Right atrium auricular region (tissue), 2 donors: ENCODE measurements around the gene TAOK2. TPM values are rescaled to one million over a fixed set of nuclear protein-coding genes. Genes with fewer than 3 reads are reported as not detected.
"Not testable (repeated sequence)": the region's sequence is repeated elsewhere in the genome, so short reads cannot be mapped to it uniquely, and the experiment has no call there.

Source experiments
- DNase-seq: peaks from one replicate; pipeline ENCODE4 v3.0.0-alpha.2; 2019; ENCODE audit warnings: low spot score
- H3K27ac ChIP-seq, 2 donors: fragments of 200-600 bp; sonication (generic); 1 replicate in 1 of 2; 2 replicates in 1 of 2; pipeline ENCODE4 v1.5.1; 2016 to 2019
- H3K27me3 ChIP-seq, 2 donors: fragments of 200-600 bp; sonication (generic); one replicate each; pipeline versions ENCODE4 v1.5.1 to v1.6.0; 2017 to 2019
- H3K36me3 ChIP-seq: fragments of 200-600 bp; sonication (generic); one replicate; pipeline ENCODE4 v1.5.1; 2016
- H3K4me1 ChIP-seq, 2 donors: fragments of 200-600 bp; sonication (generic); one replicate each; pipeline versions ENCODE4 v1.5.1 to v1.6.0; 2017 to 2019
- H3K4me3 ChIP-seq, 2 donors: fragments of 200-600 bp; sonication (generic); 1 replicate in 1 of 2; 2 replicates in 1 of 2; pipeline ENCODE4 v1.5.1; 2017 to 2019; ENCODE audit warnings: mild to moderate bottlenecking in 1 of 2, moderate library complexity in 1 of 2
- H3K9me3 ChIP-seq, 2 donors: fragments of 200-600 bp; sonication (generic); one replicate each; pipeline ENCODE4 v1.5.1; 2019
- total RNA-seq, 2 donors: library from RNA; depleted of rRNA; stranded (reverse); fragments of >200 nt; gene quantifications; one replicate each; pipeline ENCODE4 v1.1.0, GENCODE V29; 2016
- TF ChIP-seq, protein P1 (sequence below), 2 donors: fragments of 200-600 bp; sonication (generic); IDR thresholded peaks; one replicate each; pipeline ENCODE4 v1.5.1; 2019; ENCODE audit warnings: antibody characterized with exemption in 2 of 2

Gene TAOK2
- total RNA-seq, 2 donors from 2014 or later = 29.1 to 36.7 TPM

DNA sequence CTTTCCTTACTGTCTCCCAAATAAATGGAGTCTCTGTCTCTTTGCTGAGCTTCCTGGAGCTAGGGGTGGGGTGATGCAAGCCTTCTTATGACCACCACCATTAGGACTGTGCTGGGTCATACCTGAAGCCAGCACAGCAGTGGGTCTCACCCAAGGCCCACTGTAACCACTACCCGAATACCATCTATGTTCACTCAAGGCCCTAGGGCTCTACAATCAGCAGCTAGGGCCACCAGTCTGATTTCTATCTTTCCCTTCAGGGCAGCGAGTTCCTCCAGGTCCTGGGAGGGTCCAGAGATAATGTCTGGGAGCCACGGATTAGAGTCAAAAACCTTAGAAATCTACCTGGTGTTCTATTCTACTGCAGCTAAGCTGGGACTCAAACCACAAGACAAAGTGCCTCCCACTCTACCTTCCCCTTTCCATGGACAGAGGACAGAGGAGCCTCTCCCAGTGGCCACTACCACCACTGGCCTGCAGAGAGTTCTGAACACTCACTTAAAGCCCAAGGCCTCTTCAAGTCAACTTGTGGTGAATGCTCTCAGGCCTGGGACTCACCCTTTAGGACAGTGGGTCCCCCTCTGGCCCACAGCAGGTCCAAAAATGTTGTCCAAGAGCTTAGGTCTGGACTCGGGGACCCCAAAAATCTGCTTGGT is 22.7 kb upstream of the TAOK2 start:
- Histone ChIP-seq H3K4me3 (no peak overlapping the region), H3K27me3 (no peaks in the 10 kb centered on the region), H3K27ac (no peak overlapping the region), H3K9me3 (no peaks in the 10 kb centered on the region), H3K36me3 (no peaks in the 10 kb centered on the region), H3K4me1 (no peaks in the 10 kb centered on the region)
- DNase-seq = no peak
- TF ChIP-seq, protein P1, sequence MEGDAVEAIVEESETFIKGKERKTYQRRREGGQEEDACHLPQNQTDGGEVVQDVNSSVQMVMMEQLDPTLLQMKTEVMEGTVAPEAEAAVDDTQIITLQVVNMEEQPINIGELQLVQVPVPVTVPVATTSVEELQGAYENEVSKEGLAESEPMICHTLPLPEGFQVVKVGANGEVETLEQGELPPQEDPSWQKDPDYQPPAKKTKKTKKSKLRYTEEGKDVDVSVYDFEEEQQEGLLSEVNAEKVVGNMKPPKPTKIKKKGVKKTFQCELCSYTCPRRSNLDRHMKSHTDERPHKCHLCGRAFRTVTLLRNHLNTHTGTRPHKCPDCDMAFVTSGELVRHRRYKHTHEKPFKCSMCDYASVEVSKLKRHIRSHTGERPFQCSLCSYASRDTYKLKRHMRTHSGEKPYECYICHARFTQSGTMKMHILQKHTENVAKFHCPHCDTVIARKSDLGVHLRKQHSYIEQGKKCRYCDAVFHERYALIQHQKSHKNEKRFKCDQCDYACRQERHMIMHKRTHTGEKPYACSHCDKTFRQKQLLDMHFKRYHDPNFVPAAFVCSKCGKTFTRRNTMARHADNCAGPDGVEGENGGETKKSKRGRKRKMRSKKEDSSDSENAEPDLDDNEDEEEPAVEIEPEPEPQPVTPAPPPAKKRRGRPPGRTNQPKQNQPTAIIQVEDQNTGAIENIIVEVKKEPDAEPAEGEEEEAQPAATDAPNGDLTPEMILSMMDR (IDR thresholded peaks at IDR 0.05) = no peak

GRCh38 chr16:29951625-29952365 is 21.9 kb upstream of the TAOK2 start:
- Histone ChIP-seq H3K4me3 (no peak overlapping the region), H3K27me3 (no peaks in the 10 kb centered on the region), H3K4me1 (no peaks in the 10 kb centered on the region), H3K36me3 (no peaks in the 10 kb centered on the region), H3K27ac (no peak overlapping the region), H3K9me3 (no peaks in the 10 kb centered on the region)
- TF ChIP-seq, protein P1 (IDR thresholded peaks at IDR 0.05) = no peak
- no peak for DNase-seq

DNA sequence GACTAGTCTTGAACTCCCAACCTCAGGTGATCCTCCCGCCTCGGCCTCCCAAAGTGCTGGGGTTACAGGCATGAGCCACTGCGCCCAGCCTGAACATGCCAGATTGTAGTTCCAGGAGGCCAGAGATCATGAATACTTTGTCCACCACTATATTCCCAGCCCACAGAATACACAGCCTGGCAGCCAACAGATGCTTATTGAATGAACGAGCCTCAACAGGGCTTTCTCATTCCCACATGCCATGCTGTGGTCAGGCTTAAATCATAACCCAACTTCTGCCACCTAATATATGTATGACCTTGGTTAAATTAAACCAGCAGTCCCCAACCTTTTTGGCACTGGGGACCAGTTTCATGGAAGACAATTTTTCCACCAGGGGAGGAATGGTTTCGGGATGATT is 14.9 kb upstream of the TAOK2 start:
- no peak for DNase-seq
- Histone ChIP-seq H3K4me1 (peaks cover 0 to 18% of the 10 kb centered on the region in 2 donors), H3K9me3 (no peaks in the 10 kb centered on the region), H3K27me3 (no peaks in the 10 kb centered on the region), H3K27ac (no peak overlapping the region), H3K4me3 (no peak overlapping the region), H3K36me3 (no peaks in the 10 kb centered on the region)
- TF ChIP-seq, protein P1 (IDR thresholded peaks at IDR 0.05) = no peak

GRCh38 chr16:29959293-29959692 is 14.4 kb upstream of the TAOK2 start:
- no peaks in the 10 kb centered on the region for H3K27me3 ChIP-seq
- H3K27ac ChIP-seq = no peak overlapping the region
- peaks cover 0 to 18% of the 10 kb centered on the region in 2 donors for H3K4me1 ChIP-seq
- no peak overlapping the region for H3K4me3 ChIP-seq
- no peaks in the 10 kb centered on the region for H3K36me3 ChIP-seq
- H3K9me3 ChIP-seq = no peaks in the 10 kb centered on the region
- TF ChIP-seq, protein P1 (IDR thresholded peaks at IDR 0.05) = no peak
- no peak for DNase-seq

- H3K4me1 ChIP-seq = peaks cover 0 to 18% of the 10 kb centered on the region in 2 donors
- not testable (repeated sequence) for H3K9me3 ChIP-seq, DNase-seq, H3K4me3 ChIP-seq, H3K36me3 ChIP-seq, H3K27ac ChIP-seq, H3K27me3 ChIP-seq
Measured at GRCh38 chr16:29959821-29960220, 13.8 kb upstream of the TAOK2 start.

DNA sequence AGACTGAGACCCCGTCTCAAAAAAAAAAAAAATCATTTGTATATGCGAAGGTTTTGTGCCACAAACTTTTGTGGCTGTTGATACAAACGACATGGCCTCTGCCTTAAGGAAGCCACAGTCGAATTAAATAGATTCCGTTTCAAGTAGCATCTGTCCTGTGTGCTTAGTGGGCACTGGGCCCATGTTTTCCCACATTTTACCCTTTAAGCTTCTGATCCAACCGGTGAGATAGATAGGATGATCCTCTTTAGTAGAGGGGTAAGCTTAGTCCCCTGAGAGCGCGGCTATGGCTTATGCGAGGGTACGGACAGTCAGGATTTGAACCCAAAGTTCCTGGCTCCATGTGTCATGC is 12.6 kb upstream of the TAOK2 start:
- TF ChIP-seq, protein P1 (IDR thresholded peaks at IDR 0.05) = no peak
- H3K27me3 ChIP-seq = no peaks in the 10 kb centered on the region
- peaks cover 0 to 18% of the 10 kb centered on the region in 2 donors for H3K4me1 ChIP-seq
- H3K9me3 ChIP-seq = no peaks in the 10 kb centered on the region
- peak overlapping the region; percentile 66 to 80 for H3K4me3 ChIP-seq
- H3K36me3 ChIP-seq = no peaks in the 10 kb centered on the region
- DNase-seq = no peak
- peak overlapping the region; percentile 93 for H3K27ac ChIP-seq
